BLaER1 (cell line): Measurements from ENCODE around the gene SHROOM3.

Source experiments
- H3K27ac ChIP-seq: shearing (Covaris generic); formaldehyde crosslinking; 2 replicates; pipeline ENCODE4 v1.8.1; 2022
- H3K27me3 ChIP-seq: shearing (Covaris generic); formaldehyde crosslinking; 2 replicates; pipeline ENCODE4 v1.8.1; 2022
- H3K36me3 ChIP-seq: shearing (Covaris generic); formaldehyde crosslinking; 2 replicates; pipeline ENCODE4 v1.8.1; 2022
- H3K4me1 ChIP-seq: shearing (Covaris generic); formaldehyde crosslinking; 2 replicates; pipeline ENCODE4 v1.8.1; 2022
- H3K4me2 ChIP-seq: shearing (Covaris generic); formaldehyde crosslinking; 2 replicates; pipeline ENCODE4 v1.8.1; 2022
- H3K4me3 ChIP-seq: shearing (Covaris generic); formaldehyde crosslinking; 2 replicates; pipeline ENCODE4 v1.8.1; 2022
- H3K9ac ChIP-seq: shearing (Covaris generic); formaldehyde crosslinking; 2 replicates; pipeline ENCODE4 v1.8.1; 2022
- H3K9me3 ChIP-seq: shearing (Covaris generic); formaldehyde crosslinking; 2 replicates; pipeline ENCODE4 v1.8.1; 2022
- H4K20me1 ChIP-seq: shearing (Covaris generic); formaldehyde crosslinking; 2 replicates; pipeline ENCODE4 v1.8.1; 2022
- Cebpa-rat ChIP-seq: shearing (Covaris generic); IDR thresholded peaks from 2 replicates; pipeline ENCODE4 v1.8.1; 2022

SHROOM3 gene

GRCh38 chr4:76752861-76753501 is 318.0 kb downstream of the SHROOM3 start:
- peaks cover 82% of the 10 kb centered on the region for H3K36me3 ChIP-seq
- H3K27me3 ChIP-seq: no peaks in the 10 kb centered on the region
- peaks cover 28% of the 10 kb centered on the region for H3K9me3 ChIP-seq
- H3K4me1 ChIP-seq: peaks cover 40% of the 10 kb centered on the region
- peak overlapping the region; percentile 53 for H3K27ac ChIP-seq
- no peaks in the 10 kb centered on the region for H4K20me1 ChIP-seq
- H3K4me3 ChIP-seq: no peak overlapping the region
- peak overlapping the region; percentile 58 for H3K4me2 ChIP-seq
- no peak for TF ChIP-seq Cebpa-rat
- H3K9ac ChIP-seq: no peak overlapping the region; the same call in 1 of the 2 replicates

- peak overlapping the region; percentile 30; the same call in 1 of the 2 replicates for H3K9ac ChIP-seq
- no peaks in the 10 kb centered on the region for H3K27me3 ChIP-seq
- H3K4me2 ChIP-seq: peak overlapping the region; percentile 58
- H3K9me3 ChIP-seq: peaks cover 28% of the 10 kb centered on the region
- peaks cover 86% of the 10 kb centered on the region for H3K36me3 ChIP-seq
- H3K27ac ChIP-seq: peak overlapping the region; percentile 53
- no peak overlapping the region for H3K4me3 ChIP-seq
- H4K20me1 ChIP-seq: no peaks in the 10 kb centered on the region
- no peak for TF ChIP-seq Cebpa-rat
- peaks cover 34% of the 10 kb centered on the region for H3K4me1 ChIP-seq
Measured at GRCh38 chr4:76753814-76754213, 318.8 kb downstream of the SHROOM3 start.

DNA sequence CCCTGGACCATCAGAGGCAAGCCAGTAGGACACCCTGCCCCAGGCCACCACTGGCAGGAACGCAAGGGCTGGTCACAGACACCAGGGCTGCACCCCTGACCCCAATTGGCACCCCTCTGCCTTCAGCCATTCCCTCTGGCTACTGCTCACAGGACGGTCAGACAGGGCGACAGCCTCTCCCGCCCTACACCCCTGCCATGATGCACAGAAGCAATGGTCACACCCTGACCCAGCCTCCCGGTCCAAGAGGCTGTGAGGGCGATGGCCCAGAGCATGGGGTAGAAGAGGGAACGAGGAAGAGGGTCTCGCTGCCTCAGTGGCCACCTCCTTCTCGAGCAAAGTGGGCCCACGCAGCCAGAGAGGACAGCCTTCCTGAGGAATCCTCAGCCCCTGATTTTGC is 319.4 kb downstream of the SHROOM3 start:
- Histone ChIP-seq H3K27ac (peak overlapping the region; percentile 53), H4K20me1 (no peaks in the 10 kb centered on the region), H3K9ac (no peak overlapping the region; the same call in 1 of the 2 replicates), H3K9me3 (peaks cover 26% of the 10 kb centered on the region), H3K4me3 (no peak overlapping the region), H3K4me1 (peaks cover 34% of the 10 kb centered on the region), H3K27me3 (no peaks in the 10 kb centered on the region), H3K4me2 (peak overlapping the region; percentile 58), H3K36me3 (peaks cover 86% of the 10 kb centered on the region)
- no peak for TF ChIP-seq Cebpa-rat

- Histone ChIP-seq H3K4me2 (no peak overlapping the region), H4K20me1 (no peaks in the 10 kb centered on the region), H3K9ac (no peak overlapping the region), H3K4me3 (no peak overlapping the region), H3K36me3 (peaks cover 86% of the 10 kb centered on the region), H3K4me1 (peaks cover 34% of the 10 kb centered on the region), H3K9me3 (peaks cover 13% of the 10 kb centered on the region), H3K27ac (no peak overlapping the region; the same call in 1 of the 2 replicates), H3K27me3 (no peaks in the 10 kb centered on the region)
- no peak for TF ChIP-seq Cebpa-rat
Measured at GRCh38 chr4:76755756-76756155, 320.7 kb downstream of the SHROOM3 start.

- Histone ChIP-seq H3K4me2 (no peak overlapping the region), H3K36me3 (peaks cover 86% of the 10 kb centered on the region), H3K9me3 (peaks cover 6% of the 10 kb centered on the region), H3K4me3 (no peak overlapping the region), H3K27ac (no peak overlapping the region), H4K20me1 (no peaks in the 10 kb centered on the region), H3K9ac (no peak overlapping the region), H3K27me3 (no peaks in the 10 kb centered on the region), H3K4me1 (peaks cover 34% of the 10 kb centered on the region)
- no peak for TF ChIP-seq Cebpa-rat
Measured at GRCh38 chr4:76756416-76756815, 321.4 kb downstream of the SHROOM3 start.

DNA sequence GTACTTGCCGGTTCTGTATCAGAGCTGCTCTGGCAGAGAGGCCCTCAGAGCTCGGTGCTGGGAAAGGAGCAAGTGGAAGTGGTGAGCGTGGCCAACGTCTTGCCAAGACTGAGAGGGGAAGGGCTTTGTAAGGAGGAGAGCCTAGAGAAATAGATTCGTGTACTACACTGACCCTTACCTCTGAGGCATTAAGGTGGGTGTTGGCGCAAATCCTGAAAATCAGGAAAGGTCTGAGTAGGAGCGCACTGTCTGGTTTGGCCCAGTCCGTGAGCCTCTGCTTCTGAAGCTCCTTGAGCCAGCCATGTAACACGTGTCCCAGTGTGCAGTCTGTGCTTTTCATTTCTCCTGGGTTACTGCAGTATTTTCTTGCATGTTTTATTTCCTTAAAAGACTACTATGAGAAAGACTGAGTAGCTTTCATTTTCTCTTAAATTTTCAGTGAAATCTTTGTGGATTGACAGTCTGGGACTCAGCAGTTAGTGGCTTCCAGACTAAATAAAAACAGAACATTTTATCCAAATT is 322.4 kb downstream of the SHROOM3 start:
- H3K9me3 ChIP-seq: no peaks in the 10 kb centered on the region
- H4K20me1 ChIP-seq: no peaks in the 10 kb centered on the region
- no peak overlapping the region for H3K4me3 ChIP-seq
- no peaks in the 10 kb centered on the region for H3K27me3 ChIP-seq
- no peak for TF ChIP-seq Cebpa-rat
- H3K36me3 ChIP-seq: peaks cover 89% of the 10 kb centered on the region
- peaks cover 29% of the 10 kb centered on the region for H3K4me1 ChIP-seq
- H3K27ac ChIP-seq: no peak overlapping the region
- H3K4me2 ChIP-seq: no peak overlapping the region
- H3K9ac ChIP-seq: no peak overlapping the region

DNA sequence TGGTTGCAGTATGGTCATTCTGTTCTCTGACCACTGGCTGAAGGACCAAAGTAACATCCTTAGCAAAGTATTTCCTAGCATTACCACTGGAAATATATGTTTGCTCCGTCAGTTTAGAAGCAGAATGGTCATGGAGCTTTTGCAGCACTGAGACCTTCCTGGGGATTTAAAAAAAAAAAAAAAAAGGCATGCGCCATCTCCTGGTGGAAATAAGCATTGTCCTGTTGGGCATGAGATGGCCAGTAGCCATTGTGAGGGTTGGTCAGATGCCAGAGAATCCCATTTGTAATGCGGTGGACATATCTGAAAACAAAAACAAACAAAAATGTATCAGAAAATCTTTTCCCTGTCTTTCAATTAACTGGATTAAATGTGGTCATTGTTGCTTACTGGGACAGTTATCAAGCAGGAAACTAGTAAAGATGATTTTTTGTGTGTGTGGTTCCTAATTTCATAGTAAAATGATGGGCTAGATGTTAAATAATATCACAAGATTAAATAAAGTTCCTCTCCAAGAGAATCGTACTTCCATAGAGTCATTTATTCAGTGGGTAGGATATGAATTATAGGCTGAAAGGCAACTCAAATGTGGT is 323.4 kb downstream of the SHROOM3 start:
- no peak overlapping the region for H3K27ac ChIP-seq
- H3K4me2 ChIP-seq: no peak overlapping the region
- H3K4me1 ChIP-seq: peaks cover 19% of the 10 kb centered on the region

DNA sequence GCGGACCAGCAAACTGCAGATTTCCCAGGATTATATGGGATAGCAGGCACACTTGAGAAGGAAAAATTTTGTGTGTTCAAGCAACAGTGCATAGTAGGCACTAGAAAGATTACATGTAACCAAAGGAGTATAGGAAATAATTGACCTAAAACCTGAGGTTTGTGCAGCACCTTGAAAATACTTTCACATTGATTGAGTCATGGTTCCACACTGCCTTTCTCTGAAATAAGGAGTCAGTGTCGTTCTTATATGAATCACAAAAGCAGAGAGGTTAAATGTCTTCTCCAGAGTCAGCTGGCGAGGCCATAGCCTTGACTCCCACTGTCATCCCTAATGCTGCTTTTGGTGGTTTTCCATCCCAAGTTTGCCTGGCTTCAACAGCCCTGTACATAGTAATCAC is 324.0 kb downstream of the SHROOM3 start:
- H3K27ac ChIP-seq: no peak overlapping the region
- no peak overlapping the region for H3K9ac ChIP-seq
- H4K20me1 ChIP-seq: no peaks in the 10 kb centered on the region
- no peaks in the 10 kb centered on the region for H3K9me3 ChIP-seq
- H3K4me3 ChIP-seq: no peak overlapping the region
- no peak for TF ChIP-seq Cebpa-rat
- H3K4me2 ChIP-seq: no peak overlapping the region
- H3K4me1 ChIP-seq: peaks cover 13% of the 10 kb centered on the region
- no peaks in the 10 kb centered on the region for H3K27me3 ChIP-seq
- peaks cover 97% of the 10 kb centered on the region for H3K36me3 ChIP-seq

More for the DNA sequence above, 323.4 kb downstream of the SHROOM3 start:
- Histone ChIP-seq H3K36me3 (peaks cover 98% of the 10 kb centered on the region), H3K9me3 (no peaks in the 10 kb centered on the region), H3K4me3 (no peak overlapping the region), H3K27me3 (no peaks in the 10 kb centered on the region), H3K9ac (no peak overlapping the region), H4K20me1 (no peaks in the 10 kb centered on the region)
- no peak for TF ChIP-seq Cebpa-rat

DNA sequence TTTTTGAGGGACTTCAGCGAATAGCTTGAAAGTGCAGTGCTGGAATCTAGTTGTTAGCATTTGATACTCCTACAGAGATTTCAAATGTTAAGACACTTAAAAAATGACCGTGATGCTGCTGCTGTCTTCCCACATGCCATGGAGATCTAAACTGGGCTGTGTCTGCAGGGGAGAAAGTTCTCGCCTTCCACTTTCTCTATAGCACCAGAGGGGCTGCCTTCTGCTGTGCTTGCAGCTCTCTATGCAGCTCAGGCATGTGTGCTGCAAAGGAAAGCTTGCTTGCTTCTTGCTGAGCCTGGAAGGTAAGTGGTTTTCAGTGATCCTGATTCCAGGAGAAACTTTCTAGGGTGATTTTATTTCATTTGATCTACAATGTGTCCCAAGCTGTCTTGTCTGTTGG is 325.2 kb downstream of the SHROOM3 start:
- TF ChIP-seq Cebpa-rat: no peak
- Histone ChIP-seq H4K20me1 (no peaks in the 10 kb centered on the region), H3K4me1 (peaks cover 1% of the 10 kb centered on the region), H3K4me2 (no peak overlapping the region), H3K4me3 (no peak overlapping the region), H3K36me3 (peaks cover 95% of the 10 kb centered on the region), H3K27me3 (no peaks in the 10 kb centered on the region), H3K9ac (no peak overlapping the region), H3K9me3 (no peaks in the 10 kb centered on the region), H3K27ac (no peak overlapping the region)
